Measurements from ENCODE around the gene VSTM2L. TPM values are rescaled to one million over a fixed set of nuclear protein-coding genes. Genes with fewer than 3 reads are reported as not detected.

The VSTM2L gene
- total RNA-seq, 2 donors from 2014 or later = 5.3 to 7.0 TPM

- ATAC-seq = no peak
- H3K9me3 ChIP-seq = no peaks in the 10 kb centered on the region
- H3K4me1 ChIP-seq = no peaks in the 10 kb centered on the region
- no peaks in the 10 kb centered on the region for H3K27me3 ChIP-seq
- DNase-seq = no peak
- no peak for TF ChIP-seq CTCF (IDR thresholded peaks at IDR 0.05)
- TF ChIP-seq POLR2A (IDR thresholded peaks at IDR 0.05) = no peak
- H3K27ac ChIP-seq = no peak overlapping the region
- H3K36me3 ChIP-seq (replicated peaks in 1 of 2; ENCODE audit: insufficient read depth in 1 of 2, low read depth in 2 of 2) = peaks cover 0 to 5% of the 10 kb centered on the region in 2 donors
- no peak overlapping the region for H3K4me3 ChIP-seq
- intact Hi-C loops (cut with DNase I) = no loop called here
- 92 to 95% methylated on average over 15 of the region's 15 CpGs for WGBS, 2 donors
Observed at GRCh38 chr20:37859406-37860171, 43.3 kb upstream of the VSTM2L start.

DNA sequence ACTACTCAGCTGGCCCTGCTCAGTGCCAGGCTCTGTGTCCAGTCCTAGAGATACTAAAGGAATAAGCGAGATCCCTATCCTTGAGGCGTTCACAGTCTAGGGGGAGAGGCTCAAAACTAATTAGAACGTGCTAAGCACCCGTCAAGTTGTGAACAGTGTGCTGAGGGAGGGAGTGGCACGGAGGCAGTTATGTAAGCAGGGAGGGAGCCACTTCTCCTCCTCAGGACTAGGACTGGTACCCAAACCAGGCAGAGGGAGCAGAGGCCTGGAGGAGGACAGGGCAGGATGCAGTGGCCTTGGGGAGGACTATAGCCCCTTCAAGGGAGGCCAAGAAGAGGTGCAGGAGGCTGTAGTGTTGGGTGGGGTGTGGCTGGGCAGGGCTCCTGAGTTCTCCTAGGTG, 39.6 kb upstream of the VSTM2L start:
- no peaks in the 10 kb centered on the region for H3K9me3 ChIP-seq
- no peak for ATAC-seq
- intact Hi-C loops (cut with DNase I) = no loop called here
- DNase-seq = no peak
- no peak for TF ChIP-seq CTCF (IDR thresholded peaks at IDR 0.05)
- no peaks in the 10 kb centered on the region for H3K27me3 ChIP-seq
- H3K36me3 ChIP-seq (replicated peaks in 1 of 2; ENCODE audit: insufficient read depth in 1 of 2, low read depth in 2 of 2) = peaks cover 0 to 5% of the 10 kb centered on the region in 2 donors
- no peak overlapping the region for H3K4me3 ChIP-seq
- H3K4me1 ChIP-seq = no peaks in the 10 kb centered on the region
- no peak overlapping the region for H3K27ac ChIP-seq
- 85 to 89% methylated on average over 5 of the region's 5 CpGs for WGBS, 2 donors

GRCh38 chr20:37864298-37864697, 38.6 kb upstream of the VSTM2L start:
- Histone ChIP-seq H3K27me3 (no peaks in the 10 kb centered on the region), H3K27ac (no peak overlapping the region), H3K4me3 (no peak overlapping the region), H3K9me3 (no peaks in the 10 kb centered on the region), H3K36me3 (replicated peaks in 1 of 2; ENCODE audit: insufficient read depth in 1 of 2, low read depth in 2 of 2) (peaks cover 0 to 5% of the 10 kb centered on the region in 2 donors), H3K4me1 (no peaks in the 10 kb centered on the region)
- ATAC-seq = no peak
- no peak for TF ChIP-seq CTCF (IDR thresholded peaks at IDR 0.05)
- no peak for TF ChIP-seq POLR2A (IDR thresholded peaks at IDR 0.05)
- intact Hi-C loops (cut with DNase I) = no loop called here
- WGBS, 2 donors = 73 to 81% methylated on average over 8 of the region's 8 CpGs
- DNase-seq = no peak

- peaks cover 0 to 2% of the 10 kb centered on the region in 2 donors for H3K36me3 ChIP-seq (replicated peaks in 1 of 2; ENCODE audit: insufficient read depth in 1 of 2, low read depth in 2 of 2)
- no peaks in the 10 kb centered on the region for H3K4me1 ChIP-seq
- no peak overlapping the region for H3K27ac ChIP-seq
- ATAC-seq (no peak), DNase-seq (no peak)
- 91 to 96% methylated on average over 10 of the region's 10 CpGs for WGBS, 2 donors
- intact Hi-C loops (cut with DNase I) = no loop called here
- TF ChIP-seq POLR2A (IDR thresholded peaks at IDR 0.05) (no peak), CTCF (IDR thresholded peaks at IDR 0.05) (no peak)
- H3K27me3 ChIP-seq = no peaks in the 10 kb centered on the region
- H3K9me3 ChIP-seq = no peaks in the 10 kb centered on the region
- no peak overlapping the region for H3K4me3 ChIP-seq
Observed at GRCh38 chr20:37866051-37866450, 36.9 kb upstream of the VSTM2L start.

Measured in body of pancreas (tissue), 4 donors.